IPS DF 4.7 (cell line): ENCODE results near the gene KRT3.

Experiments
- DNase-seq: peaks from one replicate; pipeline ENCODE4 v3.0.0-alpha.2; 2013; ENCODE audit warnings: low spot score; ENCODE audit errors: extremely low read depth

Gene KRT3

GRCh38 chr12:52783563-52784316 is 12.2 kb downstream of the KRT3 start:
- DNase-seq, result no peak

- DNase-seq, result no peak
Observed at GRCh38 chr12:52782502-52782901, 13.4 kb downstream of the KRT3 start.

- no peak for DNase-seq
Observed at GRCh38 chr12:52781399-52782082, 14.4 kb downstream of the KRT3 start.

GRCh38 chr12:52779914-52780313 is 16.0 kb downstream of the KRT3 start:
- DNase-seq, result no peak

- no peak for DNase-seq
Observed at GRCh38 chr12:52778833-52779232, 17.1 kb downstream of the KRT3 start.

- no peak for DNase-seq
Observed at GRCh38 chr12:52777566-52777965, 18.4 kb downstream of the KRT3 start.

GRCh38 chr12:52776913-52777395 is 19.0 kb downstream of the KRT3 start, which contains the start of gene KRT76:
Gene KRT76 (minus strand): TSS chr12:52777345. CDS start chr12:52777291, 54 bp downstream.
- DNase-seq, result no peak

- DNase-seq, result no peak
Observed at GRCh38 chr12:52776435-52776834, 19.5 kb downstream of the KRT3 start.

GRCh38 chr12:52774629-52775250 is 21.2 kb downstream of the KRT3 start:
- DNase-seq, result no peak

- DNase-seq, result no peak
Observed at GRCh38 chr12:52772772-52773171, 23.1 kb downstream of the KRT3 start.

- DNase-seq, result no peak
Observed at GRCh38 chr12:52772188-52772587, 23.7 kb downstream of the KRT3 start.

GRCh38 chr12:52771505-52771904 is 24.4 kb downstream of the KRT3 start:
- no peak for DNase-seq

GRCh38 chr12:52771088-52771487 is 24.8 kb downstream of the KRT3 start:
- no peak for DNase-seq

- DNase-seq, result no peak
Observed at GRCh38 chr12:52769946-52770345, 26.0 kb downstream of the KRT3 start.

- DNase-seq, result no peak
Observed at GRCh38 chr12:52769354-52769753, 26.6 kb downstream of the KRT3 start.

GRCh38 chr12:52768479-52769200 is 27.3 kb downstream of the KRT3 start:
- DNase-seq, result no peak

GRCh38 chr12:52767427-52767826 is 28.5 kb downstream of the KRT3 start:
- no peak for DNase-seq

GRCh38 chr12:52767020-52767379 is 28.9 kb downstream of the KRT3 start:
- no peak for DNase-seq

- no peak for DNase-seq
Observed at GRCh38 chr12:52766351-52767019, 29.4 kb downstream of the KRT3 start.

- DNase-seq, result no peak
Observed at GRCh38 chr12:52765702-52766101, 30.2 kb downstream of the KRT3 start.

- DNase-seq, result no peak
Observed at GRCh38 chr12:52763991-52764390, 31.9 kb downstream of the KRT3 start.
